ENCODE data around the gene QRSL1. TPM values are rescaled to one million over a fixed set of nuclear protein-coding genes. Genes with fewer than 3 reads are reported as not detected.

Gene QRSL1
- total and polyA plus RNA-seq, 2 experiments from 2014 or later = 18.4 to 19.3 TPM

- peaks cover 27% of the 10 kb centered on the region for H3K4me1 ChIP-seq (ENCODE audit: insufficient read depth)
- no peak overlapping the region for H3K4me3 Mint-ChIP-seq
- H3K79me2 ChIP-seq (replicated peaks; ENCODE audit: insufficient read depth) = no peaks in the 10 kb centered on the region
- H3K9me2 ChIP-seq (ENCODE audit: insufficient read depth) = no peaks in the 10 kb centered on the region
- H3K4me3 ChIP-seq = no peak overlapping the region
- H3K4me1 Mint-ChIP-seq = peaks cover 45% of the 10 kb centered on the region
- no peak for DNase-seq (ENCODE audit: low spot score)
- H3K36me3 Mint-ChIP-seq (ENCODE audit: low read depth) = peaks cover 46% of the 10 kb centered on the region
- no peak overlapping the region for H3K4me2 ChIP-seq
- peaks cover 5% of the 10 kb centered on the region for H3K27me3 Mint-ChIP-seq (ENCODE audit: insufficient read depth, low read depth, poor library complexity)
- H3K27ac Mint-ChIP-seq = no peak overlapping the region
- TF ChIP-seq EZH2 (IDR thresholded peaks at IDR 0.05; ENCODE audit: low read depth, unreplicated experiment) (no peak), STAT1 (IDR thresholded peaks at IDR 0.05; ENCODE audit: unreplicated experiment) (no peak), ZNF462 (CRISPR knock-in tag; IDR thresholded peaks at IDR 0.05) (no peak), CTCF (conservative IDR thresholded peaks at IDR 0.05; ENCODE audit: low read depth in 2 of 2) (no peak), JUNB (IDR thresholded peaks at IDR 0.05; ENCODE audit: unreplicated experiment) (no peak), POLR2AphosphoS5 (IDR thresholded peaks at IDR 0.05; ENCODE audit: low read depth) (no peak), ZNF331 (CRISPR knock-in tag; IDR thresholded peaks at IDR 0.05; ENCODE audit: low read depth) (no peak), ZNF114 (CRISPR knock-in tag; IDR thresholded peaks at IDR 0.05) (no peak), CREB1 (CRISPR knock-in tag; IDR thresholded peaks at IDR 0.05; ENCODE audit: low read depth) (no peak), REST (IDR thresholded peaks at IDR 0.05; ENCODE audit: unreplicated experiment) (no peak), EZH2phosphoT487 (IDR thresholded peaks at IDR 0.05; ENCODE audit: unreplicated experiment) (no peak), NANOG (IDR thresholded peaks at IDR 0.05; ENCODE audit: borderline replicate concordance) (no peak)
- TF ChIP-seq, protein P1, sequence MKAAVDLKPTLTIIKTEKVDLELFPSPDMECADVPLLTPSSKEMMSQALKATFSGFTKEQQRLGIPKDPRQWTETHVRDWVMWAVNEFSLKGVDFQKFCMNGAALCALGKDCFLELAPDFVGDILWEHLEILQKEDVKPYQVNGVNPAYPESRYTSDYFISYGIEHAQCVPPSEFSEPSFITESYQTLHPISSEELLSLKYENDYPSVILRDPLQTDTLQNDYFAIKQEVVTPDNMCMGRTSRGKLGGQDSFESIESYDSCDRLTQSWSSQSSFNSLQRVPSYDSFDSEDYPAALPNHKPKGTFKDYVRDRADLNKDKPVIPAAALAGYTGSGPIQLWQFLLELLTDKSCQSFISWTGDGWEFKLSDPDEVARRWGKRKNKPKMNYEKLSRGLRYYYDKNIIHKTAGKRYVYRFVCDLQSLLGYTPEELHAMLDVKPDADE (IDR thresholded peaks at IDR 0.05) = no peak
- no peaks in the 10 kb centered on the region for H3K27me3 ChIP-seq (ENCODE audit: insufficient read depth)
- no peak overlapping the region for H2AFZ ChIP-seq
- no peaks in the 10 kb centered on the region for H4K20me1 ChIP-seq (replicated peaks; ENCODE audit: insufficient read depth)
- no peak overlapping the region for H3K27ac ChIP-seq (ENCODE audit: low read depth)
- H3K36me3 ChIP-seq (ENCODE audit: insufficient read depth) = peaks cover 9% of the 10 kb centered on the region
- H3F3A ChIP-seq (replicated peaks; ENCODE audit: low read depth) = peaks cover 4% of the 10 kb centered on the region; the same call in 1 of the 2 replicates
- H3K9me3 Mint-ChIP-seq = peaks cover 23% of the 10 kb centered on the region
- ATAC-seq = no peak
Measured at GRCh38 chr6:106619223-106619622, 10.2 kb upstream of the QRSL1 start.
